GM18861 (cell line): Measurements from ENCODE around the gene MYBPC1.
"Not testable (repeated sequence)": the region's sequence is repeated elsewhere in the genome, so short reads cannot be mapped to it uniquely, and the experiment has no call there.

Source experiments
- ATAC-seq: cut with Tn5 transposase; IDR thresholded peaks from one replicate; pipeline ENCODE4 v1.9.1; 2021; ENCODE audit not compliant: unreplicated experiment

MYBPC1 gene

GRCh38 chr12:101594700-101595099 lies at the start of gene MYBPC1:
Gene MYBPC1 (plus strand): TSS chr12:101594971. CDS start chr12:101595071, 100 bp downstream.
- no peak for ATAC-seq

- ATAC-seq: no peak
These were observed 43.2 kb upstream of the MYBPC1 start for GRCh38 chr12:101551362-101552114.

- ATAC-seq: no peak
These were observed 42.5 kb upstream of the MYBPC1 start for GRCh38 chr12:101552277-101552676.

- no peak for ATAC-seq
These were observed 37.7 kb upstream of the MYBPC1 start for GRCh38 chr12:101557094-101557493.

- not testable (repeated sequence) for ATAC-seq
These were observed 36.0 kb upstream of the MYBPC1 start for GRCh38 chr12:101558726-101559125.

GRCh38 chr12:101563212-101563611 lies 31.6 kb upstream of the MYBPC1 start:
- ATAC-seq: no peak

- ATAC-seq: no peak
These were observed 29.9 kb upstream of the MYBPC1 start for GRCh38 chr12:101564912-101565311.

GRCh38 chr12:101566318-101566717 lies 28.5 kb upstream of the MYBPC1 start:
- no peak for ATAC-seq

GRCh38 chr12:101567918-101568317 lies 26.9 kb upstream of the MYBPC1 start:
- ATAC-seq: no peak

- ATAC-seq: no peak
These were observed 24.7 kb upstream of the MYBPC1 start for GRCh38 chr12:101570047-101570446.

GRCh38 chr12:101571105-101571504 lies 23.7 kb upstream of the MYBPC1 start:
- ATAC-seq: no peak

- no peak for ATAC-seq
These were observed 21.0 kb upstream of the MYBPC1 start for GRCh38 chr12:101573743-101574142.

GRCh38 chr12:101578417-101578816 lies 16.4 kb upstream of the MYBPC1 start:
- ATAC-seq: no peak

GRCh38 chr12:101581190-101581589 lies 13.6 kb upstream of the MYBPC1 start:
- ATAC-seq: no peak

- no peak for ATAC-seq
These were observed 11.8 kb upstream of the MYBPC1 start for GRCh38 chr12:101582937-101583336.

GRCh38 chr12:101590383-101590782 lies 4.4 kb upstream of the MYBPC1 start:
- ATAC-seq: no peak

- ATAC-seq: no peak
These were observed 3.0 kb upstream of the MYBPC1 start for GRCh38 chr12:101591781-101592180.

GRCh38 chr12:101592448-101592847 lies 2.3 kb upstream of the MYBPC1 start:
- ATAC-seq: no peak

GRCh38 chr12:101592921-101593320 lies 1.9 kb upstream of the MYBPC1 start:
- no peak for ATAC-seq

GRCh38 chr12:101596172-101596571 lies 1.4 kb downstream of the MYBPC1 start:
- ATAC-seq: no peak

GRCh38 chr12:101597164-101597563 lies 2.4 kb downstream of the MYBPC1 start:
- ATAC-seq: no peak

GRCh38 chr12:101598483-101598882 lies 3.7 kb downstream of the MYBPC1 start:
- no peak for ATAC-seq

GRCh38 chr12:101599311-101599710 lies 4.5 kb downstream of the MYBPC1 start:
- no peak for ATAC-seq
